GM10266 (cell line): ENCODE results near the gene CIRBP.

Experiments used
- DNase-seq: peaks from one replicate; pipeline ENCODE4 v3.0.0; 2012; ENCODE audit errors: extremely low spot score
- TF ChIP-seq, protein P1 (sequence below): IDR thresholded peaks from 2 replicates; pipeline ENCODE4 v1.5.1; 2012; ENCODE audit warnings: mild to moderate bottlenecking, low read depth; ENCODE audit not compliant: control insufficient read depth, insufficient read depth; ENCODE audit errors: missing control alignments

The CIRBP gene

DNA sequence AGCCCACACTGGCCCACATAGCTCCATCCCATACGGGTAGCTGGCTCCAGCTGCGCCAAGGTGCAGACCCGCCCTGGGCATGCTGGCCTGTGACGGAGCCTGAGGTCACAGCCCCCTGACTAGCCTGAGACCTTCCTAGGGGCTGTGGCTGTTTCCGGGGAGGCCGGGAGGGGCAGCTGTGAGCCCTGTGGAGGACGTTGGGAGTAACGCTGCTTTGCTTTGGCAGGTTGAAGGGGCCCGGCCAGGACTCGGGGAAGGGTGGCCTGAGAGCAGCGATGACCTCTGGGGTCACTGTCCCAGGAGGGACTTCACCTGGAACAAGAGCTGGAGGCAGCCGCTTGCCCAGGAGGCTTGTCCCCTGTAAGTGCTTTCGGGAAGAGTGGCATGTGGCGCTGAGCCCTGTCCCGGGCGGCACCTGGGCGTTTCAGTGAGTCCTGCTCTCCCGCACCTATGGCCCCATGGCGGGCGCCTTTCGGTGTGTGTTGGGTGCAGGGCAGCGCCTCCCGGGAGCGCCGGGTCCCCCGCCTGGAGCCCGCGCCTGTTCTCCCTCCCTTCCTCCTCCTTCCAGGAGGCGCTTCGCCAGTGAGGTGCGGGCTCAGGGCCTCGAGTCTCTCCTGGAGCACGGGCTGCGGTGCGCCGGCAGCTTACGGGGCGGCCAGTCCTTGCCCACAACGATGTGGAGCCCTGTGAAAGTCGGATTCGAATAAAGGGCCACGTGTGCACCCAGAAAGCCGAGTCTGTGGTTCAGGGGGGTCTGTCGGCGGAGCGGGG lies 5.1 kb downstream of the CIRBP start:
- DNase-seq, result no peak
- TF ChIP-seq, protein P1, sequence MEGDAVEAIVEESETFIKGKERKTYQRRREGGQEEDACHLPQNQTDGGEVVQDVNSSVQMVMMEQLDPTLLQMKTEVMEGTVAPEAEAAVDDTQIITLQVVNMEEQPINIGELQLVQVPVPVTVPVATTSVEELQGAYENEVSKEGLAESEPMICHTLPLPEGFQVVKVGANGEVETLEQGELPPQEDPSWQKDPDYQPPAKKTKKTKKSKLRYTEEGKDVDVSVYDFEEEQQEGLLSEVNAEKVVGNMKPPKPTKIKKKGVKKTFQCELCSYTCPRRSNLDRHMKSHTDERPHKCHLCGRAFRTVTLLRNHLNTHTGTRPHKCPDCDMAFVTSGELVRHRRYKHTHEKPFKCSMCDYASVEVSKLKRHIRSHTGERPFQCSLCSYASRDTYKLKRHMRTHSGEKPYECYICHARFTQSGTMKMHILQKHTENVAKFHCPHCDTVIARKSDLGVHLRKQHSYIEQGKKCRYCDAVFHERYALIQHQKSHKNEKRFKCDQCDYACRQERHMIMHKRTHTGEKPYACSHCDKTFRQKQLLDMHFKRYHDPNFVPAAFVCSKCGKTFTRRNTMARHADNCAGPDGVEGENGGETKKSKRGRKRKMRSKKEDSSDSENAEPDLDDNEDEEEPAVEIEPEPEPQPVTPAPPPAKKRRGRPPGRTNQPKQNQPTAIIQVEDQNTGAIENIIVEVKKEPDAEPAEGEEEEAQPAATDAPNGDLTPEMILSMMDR, result no peak

DNA sequence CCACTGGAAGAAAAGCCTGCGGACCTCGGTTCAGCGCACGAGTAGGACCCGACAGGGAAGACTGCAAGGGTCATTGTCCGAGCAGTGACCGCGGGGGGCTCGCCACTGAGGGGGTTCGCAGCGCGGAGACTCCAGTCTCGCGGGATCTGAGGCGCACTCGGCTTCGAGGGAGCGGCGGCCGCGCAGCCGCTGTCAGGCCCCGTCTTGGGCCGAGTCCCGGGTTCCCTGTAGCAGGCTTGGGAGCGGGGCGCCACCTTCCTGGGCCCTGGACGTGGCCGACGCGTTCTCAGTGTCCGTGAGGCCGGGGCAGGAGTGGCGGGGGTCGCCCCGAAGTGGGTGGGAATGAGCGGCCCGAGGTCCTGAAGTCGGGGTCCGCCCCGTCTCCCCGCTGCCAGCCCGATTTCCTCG lies 5.7 kb downstream of the CIRBP start:
- DNase-seq, result no peak
- TF ChIP-seq, protein P1, result no peak

DNA sequence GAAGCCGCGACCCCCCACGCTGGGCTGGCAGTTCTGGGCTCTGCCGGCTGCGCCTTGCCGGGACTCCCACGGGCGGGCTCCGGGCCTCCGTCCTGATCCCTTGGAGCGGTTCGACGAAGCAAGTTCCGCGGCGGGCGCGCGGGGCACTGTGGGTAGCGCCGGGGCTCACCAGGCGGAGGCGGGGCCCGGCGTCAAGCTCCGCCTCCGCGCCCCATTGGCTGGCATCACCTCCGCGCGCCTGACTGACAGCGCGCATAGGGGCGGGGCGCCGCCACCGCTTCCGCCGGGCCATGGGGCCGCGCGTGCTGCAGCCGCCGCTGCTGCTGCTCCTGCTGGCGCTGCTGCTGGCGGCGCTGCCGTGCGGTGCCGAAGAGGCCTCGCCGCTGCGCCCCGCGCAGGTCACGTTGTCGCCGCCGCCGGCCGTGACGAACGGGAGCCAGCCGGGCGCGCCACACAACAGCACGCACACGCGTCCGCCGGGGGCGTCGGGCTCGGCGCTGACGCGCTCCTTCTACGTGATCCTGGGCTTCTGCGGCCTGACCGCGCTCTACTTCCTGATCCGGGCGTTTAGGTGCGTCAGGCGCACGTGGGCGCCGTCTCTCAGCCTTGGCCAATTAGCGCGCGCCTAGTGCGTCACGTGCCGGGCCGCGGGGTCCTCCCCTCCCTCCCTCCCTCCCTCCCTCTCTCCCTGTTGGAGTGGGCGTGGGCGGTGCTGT lies 6.3 kb downstream of the CIRBP start, which contains the start of gene FAM174C:
Gene FAM174C, plus strand, starts transcription at position 271 of the 716 bp plus-strand sequence. Its CDS starts 20 bp downstream, at position 291.
- DNase-seq, result peak; percentile 98
- TF ChIP-seq, protein P1, result no peak

DNA sequence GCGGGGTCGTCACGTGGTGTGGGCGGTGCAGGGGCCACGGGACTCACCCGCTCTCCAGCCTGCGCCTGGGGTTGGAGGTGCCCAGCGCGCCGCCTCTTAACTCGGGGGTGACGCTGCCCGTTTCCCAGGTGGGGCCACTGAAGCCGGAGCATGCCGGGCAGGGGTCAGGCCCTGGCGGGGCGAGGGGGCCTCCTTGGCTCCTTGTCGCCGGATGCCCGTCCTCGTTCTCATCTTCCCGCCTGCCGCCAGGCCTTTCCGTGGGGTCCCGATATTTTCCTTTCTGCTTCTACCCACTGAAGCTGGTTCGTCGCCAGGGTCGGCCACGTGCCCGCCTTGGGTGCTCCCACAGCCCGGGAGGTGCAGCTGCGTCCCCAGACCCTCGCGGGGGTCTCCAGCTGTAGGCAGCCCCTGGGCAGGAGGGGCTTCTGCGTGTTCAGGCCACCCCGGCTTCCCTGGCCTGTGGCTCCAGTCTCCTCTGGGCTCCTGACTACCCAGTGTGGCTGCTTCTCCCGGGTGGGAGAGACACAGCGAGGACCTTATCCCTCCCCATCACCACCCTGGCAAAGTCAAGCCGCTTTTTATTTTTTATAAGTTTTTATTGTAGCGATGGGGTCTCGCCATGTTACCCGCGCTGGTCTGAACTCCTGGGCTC lies 7.0 kb downstream of the CIRBP start:
- DNase-seq, result no peak
- TF ChIP-seq, protein P1, result no peak

DNA sequence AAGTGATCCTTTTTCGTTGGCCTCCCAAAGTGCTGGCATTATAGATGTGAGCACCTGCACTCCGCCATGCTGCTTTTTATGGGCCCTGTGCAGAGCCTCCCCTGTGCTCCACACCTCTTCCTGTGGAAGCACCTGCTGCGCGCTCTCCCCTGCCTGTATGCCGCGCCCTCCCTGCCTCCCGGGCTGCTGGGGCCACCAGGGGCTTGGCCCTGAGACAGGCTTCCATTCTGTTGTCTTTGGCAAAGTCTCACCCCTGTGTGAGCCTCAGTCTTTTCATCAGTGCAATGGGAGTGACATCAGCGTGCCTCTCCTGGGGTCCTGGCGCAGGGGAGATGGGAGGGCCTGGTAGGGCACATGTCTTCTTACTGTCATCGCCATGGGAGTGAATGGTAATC lies 7.5 kb downstream of the CIRBP start:
- TF ChIP-seq, protein P1, result no peak
- no peak for DNase-seq

GRCh38 chr19:1277061-1277460 lies 7.9 kb downstream of the CIRBP start:
- DNase-seq, result no peak
- TF ChIP-seq, protein P1, result no peak
